ENCODE results near the gene MOGAT3.

- TF ChIP-seq CTCF (IDR thresholded peaks at IDR 0.05) = no peak
- TF ChIP-seq ZFX (IDR thresholded peaks at IDR 0.05; ENCODE audit: borderline replicate concordance) = no peak
Measured at GRCh38 chr7:101241015-101241363, 40.2 kb upstream of the MOGAT3 start.
